HG02759 (cell line): ENCODE data around the gene SGMS1.
"Not testable (repeated sequence)": the region's sequence is repeated elsewhere in the genome, so short reads cannot be mapped to it uniquely, and the experiment has no call there.

ENCODE experiments used
- ATAC-seq: cut with Tn5 transposase; IDR thresholded peaks from one replicate; pipeline ENCODE4 v1.9.1; 2021; ENCODE audit warnings: mild to moderate bottlenecking, moderate library complexity; ENCODE audit not compliant: unreplicated experiment

SGMS1 gene

GRCh38 chr10:50387732-50388073 is 236.1 kb downstream of the SGMS1 start:
- ATAC-seq = peak; percentile 74

DNA sequence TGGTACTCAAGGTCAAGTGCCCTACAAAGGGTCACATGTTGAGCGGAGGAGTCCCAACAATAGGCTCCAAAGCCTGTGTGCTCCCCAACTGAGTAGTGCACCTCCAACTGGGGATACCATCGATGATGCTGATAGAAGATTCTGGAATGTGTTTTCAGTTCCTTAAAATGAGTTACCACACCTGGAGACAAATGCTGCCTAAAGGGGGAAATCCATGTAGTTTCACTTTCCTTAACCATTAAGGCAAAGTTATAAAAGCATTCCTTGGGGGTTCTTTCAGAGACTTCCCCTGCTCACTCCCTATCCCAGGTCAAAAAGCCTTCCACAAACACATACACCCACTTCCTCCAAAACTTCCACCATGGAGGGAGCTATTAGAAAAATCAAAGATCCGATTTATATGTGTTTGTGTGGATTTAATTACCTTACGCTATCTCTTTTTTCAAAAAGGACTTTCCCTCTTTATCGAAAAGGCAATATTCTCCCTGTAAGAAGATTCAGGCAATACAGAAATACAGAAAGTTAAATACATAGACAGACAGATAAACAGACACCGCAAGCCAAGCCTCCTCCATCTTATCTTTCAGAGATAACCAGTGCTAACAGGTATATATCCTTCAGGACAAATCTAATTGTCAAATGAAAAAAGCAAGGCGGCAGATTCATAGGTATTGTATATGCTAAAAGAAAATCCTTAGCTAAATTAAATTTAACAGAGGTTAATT is 236.6 kb downstream of the SGMS1 start:
- ATAC-seq = no peak

DNA sequence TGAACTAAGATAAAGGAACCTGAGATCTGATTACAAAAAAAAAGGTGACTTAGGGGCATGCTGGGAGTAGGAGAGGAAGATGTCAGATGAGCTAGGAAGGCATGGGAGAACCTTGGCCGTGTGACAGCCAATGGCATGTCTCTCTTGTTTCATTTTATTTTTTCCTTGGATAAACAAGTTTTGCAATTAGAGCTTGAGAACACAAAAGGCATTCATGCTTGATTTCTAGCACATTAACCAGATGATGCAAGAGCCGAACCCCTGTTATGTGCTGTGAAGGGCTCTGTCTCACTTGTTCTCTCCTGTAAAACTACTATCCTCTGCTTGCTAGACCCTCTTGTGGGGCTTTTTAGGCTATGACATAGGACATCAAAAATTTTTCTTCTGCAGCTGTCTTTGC is 238.1 kb downstream of the SGMS1 start:
- ATAC-seq = no peak

- no peak for ATAC-seq
Observed at GRCh38 chr10:50384898-50385297, 238.9 kb downstream of the SGMS1 start.

GRCh38 chr10:50384238-50384637 is 239.5 kb downstream of the SGMS1 start:
- no peak for ATAC-seq

DNA sequence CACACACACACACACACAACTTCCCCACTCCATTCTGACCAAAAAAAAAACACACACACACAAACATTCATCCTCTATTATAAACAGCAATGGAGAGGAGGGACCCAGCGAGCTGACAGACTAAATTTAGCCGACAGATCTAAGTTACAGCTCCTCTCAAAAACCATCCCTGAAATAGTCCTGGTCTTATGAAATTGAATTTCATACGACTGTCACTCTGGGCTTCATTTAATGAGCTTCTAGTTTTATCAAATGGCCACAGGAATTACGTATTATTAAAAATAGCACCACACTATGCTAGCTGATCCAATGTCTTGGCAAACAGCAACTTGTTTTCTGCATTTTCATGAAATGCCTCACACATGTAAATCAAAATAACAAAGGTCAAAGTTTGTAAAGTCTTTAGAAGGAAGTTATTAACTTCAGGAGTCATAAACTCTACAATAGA is 241.2 kb downstream of the SGMS1 start:
- no peak for ATAC-seq

DNA sequence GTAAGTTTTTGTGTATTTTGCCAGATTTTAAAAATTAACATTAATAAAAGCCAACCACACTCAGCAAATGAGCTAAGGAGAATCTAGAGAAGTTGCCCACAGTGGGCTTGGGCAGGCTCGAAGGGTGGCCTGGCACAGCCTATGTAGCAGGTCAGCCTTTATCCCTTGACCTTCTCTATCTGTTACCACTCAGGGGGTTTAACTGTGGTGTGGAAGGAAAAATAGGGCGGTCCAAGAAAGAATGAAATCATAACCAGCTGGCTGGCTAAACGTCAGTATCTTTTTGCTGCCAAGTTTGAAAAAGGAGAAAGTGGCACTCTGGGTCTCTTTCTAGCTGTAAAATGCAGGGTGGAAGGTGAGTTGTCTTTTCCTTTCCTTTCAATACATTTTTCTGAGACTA is 242.1 kb downstream of the SGMS1 start:
- ATAC-seq = no peak

DNA sequence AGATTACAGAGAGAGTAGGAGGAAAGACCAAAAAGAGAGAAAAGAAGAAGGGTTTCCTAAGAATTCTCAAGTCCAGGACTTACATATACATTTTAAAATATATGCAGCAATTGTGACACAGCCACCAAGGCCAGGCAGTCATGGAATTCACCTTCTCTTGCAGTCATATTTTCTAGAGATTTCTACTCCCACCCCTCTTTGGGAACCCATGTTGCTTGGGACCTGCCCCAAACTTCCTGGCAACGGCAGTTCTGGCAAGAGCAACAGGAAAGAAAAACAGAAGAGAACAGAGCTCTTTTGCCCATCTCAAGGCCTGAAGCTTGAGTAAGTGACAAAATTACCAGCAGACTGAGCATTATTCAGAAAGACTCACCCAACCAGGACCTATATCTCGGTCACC is 244.1 kb downstream of the SGMS1 start:
- no peak for ATAC-seq

DNA sequence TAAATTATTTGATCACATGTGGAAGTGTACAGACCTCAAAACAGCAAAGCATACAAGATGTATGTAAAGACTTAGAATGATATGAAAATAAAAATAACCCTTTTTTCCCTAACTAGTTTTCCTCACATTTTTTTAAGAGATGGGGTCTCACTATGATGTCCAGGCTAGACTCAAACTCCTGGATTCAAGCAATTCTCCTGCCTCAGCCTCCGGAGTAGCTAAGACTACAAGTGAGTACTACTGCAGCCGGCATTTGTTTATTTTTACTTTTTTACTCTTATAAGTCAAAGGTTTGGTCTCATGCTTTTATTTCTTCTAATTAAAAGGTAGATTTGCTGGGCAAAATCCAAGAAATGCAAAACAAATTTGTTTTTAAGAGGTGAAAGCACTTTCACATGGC is 248.0 kb downstream of the SGMS1 start:
- no peak for ATAC-seq

DNA sequence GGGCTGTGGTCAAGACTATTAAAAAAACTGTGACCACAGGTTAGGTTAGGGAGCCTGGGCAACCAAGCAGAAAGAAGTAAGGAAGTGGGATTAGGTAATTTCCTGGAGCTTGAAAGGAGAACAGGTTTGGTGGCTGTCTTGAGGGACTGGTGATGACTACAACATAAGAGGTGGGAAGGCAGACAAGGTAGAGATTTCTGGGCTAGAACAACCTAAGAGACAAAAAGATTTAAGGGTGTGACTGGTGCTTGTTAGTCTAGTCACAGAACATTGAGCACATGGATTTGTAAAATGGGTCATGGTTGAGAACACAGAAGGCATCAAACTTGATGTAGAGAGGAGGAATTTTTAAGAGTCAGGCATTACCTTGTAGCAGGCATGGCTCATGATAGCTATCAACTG is 248.7 kb downstream of the SGMS1 start:
- ATAC-seq = no peak

DNA sequence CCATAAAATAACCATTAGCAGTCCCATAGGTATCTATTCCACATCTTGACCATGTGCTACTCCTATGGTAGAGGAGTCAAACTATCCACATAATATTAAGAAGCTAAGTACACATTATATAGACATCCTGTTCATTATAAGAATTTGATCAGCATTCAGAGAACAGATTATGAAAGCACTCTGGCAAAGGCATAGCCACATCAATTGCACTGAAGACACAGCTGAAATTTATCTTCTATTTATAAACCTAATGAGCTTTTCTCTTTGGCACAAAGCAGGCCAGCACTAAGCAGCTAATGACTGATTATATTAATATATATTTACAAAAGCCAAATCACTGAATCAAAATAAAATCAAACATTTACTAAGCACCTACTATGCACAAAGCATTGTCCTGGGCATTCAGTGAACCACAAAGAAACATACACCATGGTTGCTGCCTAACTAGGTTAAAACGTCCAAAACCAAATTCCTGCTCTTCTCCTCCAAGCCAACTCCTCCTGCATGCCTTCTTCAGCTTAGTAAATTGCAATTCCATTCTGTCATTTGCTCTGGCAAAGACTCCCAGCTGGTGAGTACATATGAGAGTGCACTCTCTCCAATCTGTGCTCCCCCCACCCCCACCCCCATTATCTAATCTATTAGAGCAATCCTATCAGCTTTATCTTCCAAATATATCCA is 249.8 kb downstream of the SGMS1 start:
- ATAC-seq = no peak

GRCh38 chr10:50369931-50370330 is 253.8 kb downstream of the SGMS1 start:
- ATAC-seq = no peak

DNA sequence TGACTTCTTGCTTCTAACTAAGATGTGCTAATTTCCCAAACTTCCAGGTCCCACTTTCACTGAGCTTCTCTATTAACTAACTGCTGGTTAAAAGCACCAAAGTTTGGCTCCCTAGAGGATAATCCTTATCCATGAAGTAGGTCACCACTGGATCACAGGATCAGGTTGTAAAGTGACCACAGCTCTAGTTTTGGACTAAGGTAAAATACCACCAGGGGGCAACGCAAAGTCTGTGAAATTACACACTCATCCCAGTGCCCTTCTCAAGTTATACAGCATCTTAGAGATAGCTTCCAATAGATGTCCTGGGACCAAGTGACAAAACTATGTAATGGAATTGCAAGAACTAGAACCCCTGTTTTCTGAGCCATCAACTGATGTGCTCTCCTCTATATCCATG is 256.0 kb downstream of the SGMS1 start:
- no peak for ATAC-seq

DNA sequence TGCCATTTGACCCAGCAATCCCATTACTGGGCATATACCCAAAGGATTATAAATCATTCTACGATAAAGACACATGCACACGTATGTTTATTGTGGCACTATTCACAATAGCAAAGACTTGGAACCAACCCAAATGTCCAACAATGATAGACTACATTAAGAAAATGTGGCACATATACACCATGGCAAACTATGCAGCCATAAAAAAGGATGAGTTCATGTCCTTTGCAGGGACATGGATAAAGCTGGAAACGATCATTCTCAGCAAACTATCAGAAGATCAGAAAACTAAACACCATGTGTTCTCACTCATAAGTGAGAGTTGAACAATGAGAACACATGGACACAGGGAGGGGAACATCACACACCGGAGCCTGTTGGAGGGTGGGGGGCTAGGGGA is 257.3 kb downstream of the SGMS1 start:
- ATAC-seq = not testable (repeated sequence)

GRCh38 chr10:50364730-50365129 is 259.0 kb downstream of the SGMS1 start:
- not testable (repeated sequence) for ATAC-seq

GRCh38 chr10:50362547-50363125 is 261.1 kb downstream of the SGMS1 start:
- peak; percentile 79 for ATAC-seq

DNA sequence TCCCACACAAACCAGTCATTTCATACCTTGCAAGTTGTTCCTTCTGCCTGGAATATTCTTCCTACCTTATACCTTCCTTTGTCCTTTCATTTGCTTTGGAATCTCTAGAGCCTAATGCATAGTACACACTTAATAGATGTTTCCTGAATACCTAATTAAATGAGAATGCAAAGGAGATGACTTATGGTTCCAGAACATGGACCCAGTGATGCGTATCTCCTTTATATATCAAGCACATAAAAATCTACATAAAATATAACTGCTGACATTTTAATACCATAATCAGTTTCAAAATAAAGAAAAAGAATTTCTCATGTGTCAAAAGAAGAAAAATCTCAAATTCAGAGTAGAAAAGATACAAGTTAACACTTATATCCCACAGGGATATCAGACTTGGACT is 261.8 kb downstream of the SGMS1 start:
- no peak for ATAC-seq

- no peak for ATAC-seq
Observed at GRCh38 chr10:50360077-50360850, 263.5 kb downstream of the SGMS1 start.

GRCh38 chr10:50358925-50359687 is 264.6 kb downstream of the SGMS1 start:
- ATAC-seq = no peak

DNA sequence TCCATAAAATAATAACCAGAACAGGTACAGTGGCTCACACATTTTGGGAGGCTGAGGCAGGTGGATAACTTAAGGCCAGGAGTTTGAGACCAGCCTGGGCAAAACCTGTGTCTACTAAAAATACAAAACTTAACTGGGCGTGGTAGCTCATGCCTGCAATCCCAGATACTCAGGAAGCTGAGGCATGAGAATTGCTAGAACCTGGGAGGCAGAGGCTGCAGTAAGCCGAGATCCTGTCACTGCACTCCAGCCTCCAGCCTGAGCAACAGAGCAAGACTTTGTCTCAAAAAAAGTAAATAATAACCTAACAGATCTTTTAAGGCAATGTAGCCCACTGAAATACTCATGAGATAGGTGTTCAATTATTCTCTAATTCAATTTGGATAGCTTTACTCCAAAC is 265.3 kb downstream of the SGMS1 start:
- ATAC-seq = no peak

DNA sequence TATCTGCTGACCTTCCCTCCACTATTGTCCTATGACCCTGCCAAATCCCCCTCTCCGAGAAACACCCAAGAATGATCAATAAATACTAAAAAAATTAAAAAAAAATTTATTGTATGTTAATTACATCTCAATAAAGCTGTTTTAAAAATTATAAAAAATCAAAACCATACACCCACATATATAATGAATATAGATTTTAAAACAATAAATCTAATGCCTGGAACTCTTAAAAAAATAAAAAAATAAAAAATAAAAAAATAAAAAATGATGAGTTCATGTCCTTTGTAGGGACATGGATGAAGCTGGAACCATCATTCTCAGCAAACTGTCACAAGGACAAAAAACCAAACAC is 267.3 kb downstream of the SGMS1 start:
- not testable (repeated sequence) for ATAC-seq
